ENCODE data around the gene NTRK3.

The NTRK3 gene

DNA sequence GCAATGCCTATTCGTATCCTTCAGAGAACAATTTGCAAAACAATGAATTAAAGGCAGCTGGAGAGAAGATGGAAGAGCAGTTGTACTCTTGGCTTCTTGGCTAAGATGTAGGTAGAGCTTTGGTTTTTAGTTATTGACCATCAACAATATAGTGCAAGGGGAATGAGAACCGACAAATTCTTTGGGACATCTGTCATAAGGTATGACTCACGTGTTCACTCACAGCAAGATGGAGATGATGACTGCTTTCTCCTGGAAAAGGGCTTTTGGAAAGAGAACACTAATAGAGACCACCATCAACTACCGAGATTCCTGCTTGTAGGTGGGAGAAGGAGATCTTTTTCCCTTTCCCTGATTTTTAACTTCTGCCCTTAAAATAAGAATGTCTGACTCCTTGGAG lies 234.9 kb downstream of the NTRK3 start:
- DNase-seq: no peak

DNA sequence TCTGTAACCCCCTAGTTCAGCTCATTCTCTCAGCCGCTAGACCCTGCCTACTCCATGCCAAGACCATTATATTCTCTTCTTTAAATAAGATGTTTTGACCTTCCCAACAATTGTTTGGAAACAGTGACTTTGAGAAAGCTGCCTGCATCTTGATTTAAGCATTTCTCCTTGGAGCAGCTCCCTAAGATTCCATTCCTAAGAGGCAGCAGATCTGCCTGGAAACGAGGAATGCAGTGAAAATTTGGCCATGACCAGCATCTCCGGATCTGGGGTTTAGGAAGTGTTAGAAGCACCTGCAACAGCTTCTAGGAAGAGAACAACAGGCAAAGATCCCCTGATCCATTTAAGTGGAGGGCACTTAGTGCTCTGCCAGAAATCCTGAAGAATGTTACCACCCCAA lies 235.7 kb downstream of the NTRK3 start:
- DNase-seq: no peak

DNA sequence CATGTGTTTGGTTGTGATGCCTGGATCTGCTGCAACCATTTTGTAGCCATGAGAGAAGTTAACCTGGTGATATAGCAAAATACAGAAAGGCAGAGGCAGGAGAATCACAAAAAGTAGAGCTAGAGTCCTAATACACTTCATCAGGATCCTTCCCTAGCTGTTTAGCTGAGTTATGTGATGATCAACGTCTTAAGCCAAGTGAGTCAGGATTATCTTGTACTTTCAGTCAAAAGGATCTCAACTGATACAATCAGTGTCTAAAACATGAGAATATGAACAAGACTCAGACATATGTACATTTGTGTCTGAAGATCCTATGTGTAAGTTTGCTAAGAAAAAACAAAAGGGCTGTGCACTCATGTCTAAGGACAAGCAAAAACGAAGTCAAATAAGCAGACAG lies 236.9 kb downstream of the NTRK3 start:
- no peak for DNase-seq

DNA sequence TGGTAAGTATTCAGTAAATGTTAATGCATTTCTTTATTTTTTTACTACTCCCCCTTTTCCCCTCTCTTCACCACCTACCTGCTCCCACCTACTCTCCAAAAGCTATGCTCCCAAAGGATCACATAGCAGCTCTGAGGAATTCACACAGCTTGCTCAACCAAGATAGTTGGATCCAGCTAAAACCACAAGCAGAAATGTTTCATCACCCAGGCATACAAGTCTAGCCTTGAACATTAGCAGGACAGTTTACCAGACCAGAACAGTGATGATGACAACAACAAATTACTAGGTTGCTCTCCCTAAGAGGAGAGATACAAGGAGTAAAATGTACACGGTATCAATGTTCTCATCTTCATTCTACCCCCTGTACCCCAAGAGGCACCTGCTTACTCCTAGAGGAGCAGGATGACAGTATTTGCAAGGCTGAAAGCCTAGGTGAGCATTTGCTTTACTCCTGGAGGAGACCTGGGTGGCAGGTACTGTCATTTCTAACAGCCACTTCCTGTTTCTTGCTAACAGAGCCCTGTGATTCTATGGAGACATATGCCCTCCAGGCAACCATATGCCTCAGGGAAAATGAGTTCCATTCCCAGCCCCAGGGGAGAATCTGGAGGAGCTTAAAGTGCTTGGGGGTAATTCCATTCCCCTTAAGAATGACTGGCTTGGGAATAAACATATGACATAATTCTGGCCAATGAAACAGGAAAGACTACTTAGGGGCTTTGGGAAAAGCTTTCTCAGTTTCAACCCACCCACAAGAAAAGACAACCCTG lies 237.5 kb downstream of the NTRK3 start:
- peak; percentile 23 for DNase-seq

DNA sequence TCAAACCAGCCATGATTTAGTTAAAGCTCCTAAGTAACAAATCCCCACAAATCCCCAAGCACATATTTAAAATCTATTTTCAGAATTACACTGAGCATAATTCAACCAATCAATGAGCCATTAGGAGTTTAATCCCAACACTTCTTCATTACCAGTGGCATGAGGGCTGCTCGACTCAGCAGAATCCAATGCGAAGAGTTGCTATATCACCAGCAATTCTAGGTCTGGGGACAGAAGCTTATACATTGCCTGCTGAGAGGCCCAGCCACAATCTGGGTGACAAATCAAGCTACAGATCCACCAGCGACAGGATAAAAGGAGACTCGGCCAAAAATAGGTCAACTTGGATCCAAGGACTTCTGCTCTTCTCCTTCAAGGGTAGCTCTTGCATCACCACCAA lies 238.8 kb downstream of the NTRK3 start:
- DNase-seq: no peak

DNA sequence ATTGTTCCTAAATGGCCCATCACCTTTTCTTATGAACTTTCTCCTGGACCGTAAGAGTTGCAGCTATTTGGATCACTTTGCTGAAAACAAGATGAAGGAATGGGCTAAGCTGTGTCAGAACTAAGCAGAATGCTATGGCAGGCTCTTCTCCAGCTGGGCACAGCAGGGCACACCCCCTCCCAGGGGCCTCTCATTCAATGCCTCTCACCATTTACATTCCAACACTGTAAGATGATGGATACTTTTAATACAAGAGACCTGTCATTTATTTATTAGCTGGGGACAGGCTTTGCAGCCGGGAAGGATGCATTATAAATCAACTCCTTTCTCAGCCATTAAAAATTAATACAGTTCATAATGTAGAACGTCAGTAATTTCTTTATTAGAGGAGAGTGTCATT lies 240.1 kb downstream of the NTRK3 start:
- peak; percentile 32 for DNase-seq

DNA sequence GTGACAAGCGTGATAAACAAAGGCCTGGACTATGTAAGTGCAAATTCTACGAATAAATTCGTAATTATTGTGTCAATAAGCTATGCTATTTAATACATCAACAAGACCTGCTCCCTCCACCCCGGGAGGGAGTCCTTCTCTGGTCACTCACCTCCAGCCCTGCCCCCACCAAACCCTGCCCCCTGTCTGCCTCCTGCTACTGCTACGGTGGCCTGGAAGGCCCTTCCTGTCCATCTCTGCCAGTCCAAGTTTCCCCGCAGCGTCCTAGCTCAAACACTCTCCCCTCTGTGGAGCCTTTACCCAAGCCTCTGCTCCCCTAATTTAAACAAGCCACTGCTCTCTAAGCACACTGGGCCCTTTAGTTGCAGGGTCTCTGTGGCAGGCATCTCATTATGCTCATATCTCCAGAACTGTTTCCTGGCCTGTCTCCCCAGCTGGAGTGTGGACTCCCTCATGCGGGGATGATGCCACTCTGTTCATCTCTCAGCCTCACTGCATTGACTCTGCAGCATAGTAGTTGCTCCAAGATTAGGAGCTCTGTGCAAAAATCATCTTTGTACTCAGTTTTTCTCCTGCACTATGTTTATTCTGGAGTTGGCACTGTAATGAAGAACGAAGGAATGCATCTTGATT lies 241.2 kb downstream of the NTRK3 start:
- DNase-seq: peak; percentile 21

DNA sequence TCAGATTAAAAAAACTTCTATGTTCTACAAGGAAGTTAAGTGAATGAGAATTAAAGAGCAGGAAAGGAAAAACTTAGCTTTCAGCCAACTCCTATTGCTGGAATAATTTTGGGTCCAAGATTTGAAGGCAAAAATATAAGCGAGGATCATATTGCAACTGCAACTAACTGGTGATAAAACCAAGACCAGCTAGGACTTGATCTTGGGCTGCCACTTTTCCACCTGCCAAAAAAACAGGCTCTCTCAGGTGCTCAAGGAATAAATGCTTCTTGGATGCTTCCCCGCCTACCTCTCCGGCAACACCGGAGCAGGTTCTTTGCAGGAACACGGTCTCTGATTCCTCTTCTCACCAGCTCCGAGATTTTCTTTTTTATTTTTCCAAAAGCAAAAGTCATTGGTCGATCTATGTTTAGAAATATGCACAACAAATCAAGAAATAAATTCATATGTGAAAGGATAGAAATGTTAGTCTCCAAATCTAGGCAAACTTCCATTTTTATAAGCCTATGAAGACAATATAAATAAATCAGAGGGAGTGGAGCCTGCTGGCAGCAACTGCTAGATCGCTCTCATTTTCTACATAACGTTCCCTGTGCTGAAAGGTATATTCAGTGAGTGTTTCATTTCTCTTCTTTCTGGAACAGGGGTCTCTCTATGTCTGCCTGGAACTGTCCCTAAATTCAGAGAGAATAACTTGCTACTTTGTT lies 241.9 kb downstream of the NTRK3 start:
- no peak for DNase-seq

DNA sequence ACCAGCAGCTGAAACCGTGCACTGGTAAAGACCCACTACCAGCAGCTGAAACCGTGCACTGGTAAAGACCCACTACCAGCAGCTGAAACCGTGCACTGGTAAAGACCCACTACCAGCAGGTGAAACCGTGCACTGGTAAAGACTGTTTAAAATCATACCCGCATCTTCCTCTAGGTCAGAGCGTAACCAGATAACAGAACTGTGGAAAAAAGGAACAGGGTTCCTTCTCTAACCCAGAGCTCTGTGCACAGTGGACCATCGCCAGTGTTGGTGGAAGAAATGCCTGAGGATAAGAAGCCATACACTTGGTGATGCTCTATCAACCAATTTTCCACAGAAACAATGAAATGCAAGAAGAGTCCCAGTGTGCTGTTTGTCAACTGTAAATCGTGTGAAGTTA lies 243.4 kb downstream of the NTRK3 start:
- no peak for DNase-seq

DNA sequence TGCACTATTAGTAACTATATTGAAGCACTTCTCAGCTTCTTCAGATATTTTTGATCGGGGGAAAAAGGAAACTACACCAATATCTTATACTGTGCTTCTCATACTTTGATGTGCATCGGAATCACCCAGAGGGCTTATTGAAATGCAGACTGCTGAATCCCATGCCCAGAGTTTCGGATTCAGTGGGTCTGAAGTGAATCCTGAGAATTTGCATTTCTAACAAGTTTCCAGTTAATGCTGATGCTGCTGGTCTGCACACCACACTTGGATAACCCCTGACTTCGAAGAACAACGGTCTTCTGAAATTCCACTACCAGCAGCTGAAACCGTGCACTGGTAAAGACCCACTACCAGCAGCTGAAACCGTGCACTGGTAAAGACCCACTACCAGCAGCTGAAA lies 243.9 kb downstream of the NTRK3 start:
- DNase-seq: no peak

DNA sequence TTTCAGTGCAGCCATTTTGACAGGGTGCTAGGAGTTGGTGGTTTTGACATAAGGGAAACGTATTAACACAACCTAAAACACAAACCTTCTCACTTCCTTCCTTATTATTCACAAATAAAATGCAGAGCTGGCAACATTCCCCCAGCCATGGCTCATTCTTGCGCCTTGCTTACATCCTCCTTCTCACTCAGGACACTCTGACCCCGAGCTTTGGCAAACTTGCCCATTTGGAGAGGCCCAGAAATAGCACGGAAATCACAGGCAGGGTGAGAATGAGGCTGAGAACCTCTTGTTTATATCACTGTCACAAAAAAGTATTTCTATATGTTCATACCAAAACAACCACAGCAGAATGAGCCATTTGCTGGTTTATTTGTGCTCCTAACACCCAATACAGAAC lies 244.3 kb downstream of the NTRK3 start:
- DNase-seq: no peak

DNA sequence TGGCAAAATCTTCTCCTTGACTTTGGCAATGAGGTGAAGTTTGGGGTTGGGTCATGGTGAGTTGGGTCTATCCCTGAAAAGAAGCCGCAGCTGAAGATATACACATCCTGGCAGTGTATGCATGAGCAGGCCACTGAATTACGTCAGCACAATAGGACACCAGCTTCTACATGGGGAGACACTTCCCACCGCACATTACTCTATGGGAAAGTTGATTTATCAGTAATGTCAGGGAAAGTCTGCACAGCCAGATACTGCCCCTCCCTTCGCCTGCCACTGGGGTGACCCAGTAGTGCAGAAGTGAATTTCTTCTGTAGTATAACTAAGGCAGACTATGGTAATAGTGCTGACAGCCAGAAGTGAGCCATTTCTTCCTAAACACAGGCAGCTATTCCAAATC lies 245.0 kb downstream of the NTRK3 start:
- DNase-seq: no peak

DNA sequence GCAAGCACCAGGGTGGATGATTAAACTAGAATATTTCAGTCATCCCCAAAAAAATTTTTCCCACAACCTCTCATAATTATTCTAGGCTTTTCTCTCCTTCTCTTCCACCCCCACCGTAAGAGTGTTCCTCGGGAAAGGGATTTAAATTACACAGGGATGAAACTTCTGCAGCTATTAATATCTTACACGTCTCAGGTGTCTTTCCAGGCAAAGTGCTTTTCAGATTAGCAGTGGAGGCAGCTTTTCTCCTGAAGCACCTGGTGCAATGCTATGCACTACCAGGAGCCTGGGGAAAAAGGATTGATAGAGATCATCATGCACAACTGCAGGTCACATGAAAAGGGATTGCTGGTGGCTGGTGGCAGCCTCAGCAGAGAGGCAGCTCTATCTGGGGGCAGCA lies 250.4 kb downstream of the NTRK3 start:
- no peak for DNase-seq

DNA sequence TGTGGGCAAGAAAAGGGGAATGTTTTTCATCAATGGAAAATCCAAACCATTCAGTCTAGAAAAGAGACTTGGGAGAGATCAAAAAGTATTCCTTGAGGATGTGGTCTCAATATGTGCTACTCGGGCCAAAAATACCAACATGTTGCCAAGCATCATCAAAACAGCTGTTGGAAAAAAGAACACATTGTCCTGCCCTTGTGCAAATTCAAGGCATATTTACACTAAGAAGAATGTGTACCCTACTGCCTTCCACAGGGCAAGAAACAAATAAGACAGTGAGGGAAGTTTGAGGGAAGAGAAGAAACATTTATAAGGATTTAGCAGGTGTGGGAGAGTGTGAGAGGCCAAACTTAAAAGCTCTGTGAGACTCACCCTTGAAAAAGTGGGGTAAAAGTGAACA lies 252.1 kb downstream of the NTRK3 start:
- DNase-seq: no peak

DNA sequence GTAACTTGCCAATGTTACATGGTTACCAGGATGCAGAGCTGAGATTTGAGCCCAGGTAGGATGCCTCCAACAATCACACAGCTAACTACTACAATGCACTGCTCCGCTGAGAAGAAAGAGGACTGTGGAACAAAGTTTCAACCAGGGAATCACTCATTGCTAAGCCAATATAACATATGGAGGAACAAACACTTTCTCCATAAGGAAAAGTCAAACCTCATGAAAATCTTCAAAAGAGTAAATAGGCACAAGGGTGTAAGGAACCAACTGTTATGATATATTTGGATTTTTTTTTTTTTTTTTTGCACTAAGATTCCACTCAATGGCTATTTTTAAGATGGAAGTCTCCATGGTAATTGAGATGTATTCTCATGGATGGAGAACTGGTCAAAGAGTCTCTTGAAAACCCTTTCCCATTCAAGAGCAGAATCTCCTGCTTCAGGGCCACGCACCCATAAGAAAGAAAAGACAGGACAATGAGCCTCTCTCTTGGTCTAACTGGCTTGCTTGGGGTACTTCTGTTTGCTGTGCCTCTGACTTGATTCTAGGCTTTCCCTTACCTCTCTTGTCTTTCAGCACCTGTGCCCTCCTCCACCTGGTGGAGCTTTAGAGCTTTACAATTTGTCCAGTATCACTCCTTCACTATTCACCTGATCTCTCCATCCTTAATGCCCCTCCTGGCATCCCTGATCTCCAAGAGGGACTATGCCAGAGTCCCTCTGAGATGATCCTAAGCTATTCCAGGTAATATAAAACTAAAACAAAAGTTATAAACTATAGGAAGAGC lies 252.8 kb downstream of the NTRK3 start:
- DNase-seq: no peak

DNA sequence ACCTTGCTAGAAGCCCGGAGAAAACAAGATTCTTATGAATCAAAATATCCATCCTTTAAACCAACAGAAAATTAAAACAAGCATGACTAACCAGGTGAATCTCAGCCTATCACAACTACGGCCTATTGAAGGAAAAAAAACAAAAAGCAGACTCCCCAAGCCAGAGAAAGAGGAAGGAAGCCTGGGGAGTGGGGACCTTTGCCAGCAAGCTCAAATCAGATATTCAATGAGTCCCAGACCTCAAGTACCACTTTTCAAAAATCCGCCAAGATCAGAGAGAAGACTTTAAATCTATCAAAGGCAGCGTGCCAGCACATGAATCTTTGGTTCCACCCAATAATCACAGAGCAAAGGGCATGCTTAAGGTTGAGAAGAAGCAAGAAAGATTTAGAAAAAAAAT lies 253.8 kb downstream of the NTRK3 start:
- no peak for DNase-seq

DNA sequence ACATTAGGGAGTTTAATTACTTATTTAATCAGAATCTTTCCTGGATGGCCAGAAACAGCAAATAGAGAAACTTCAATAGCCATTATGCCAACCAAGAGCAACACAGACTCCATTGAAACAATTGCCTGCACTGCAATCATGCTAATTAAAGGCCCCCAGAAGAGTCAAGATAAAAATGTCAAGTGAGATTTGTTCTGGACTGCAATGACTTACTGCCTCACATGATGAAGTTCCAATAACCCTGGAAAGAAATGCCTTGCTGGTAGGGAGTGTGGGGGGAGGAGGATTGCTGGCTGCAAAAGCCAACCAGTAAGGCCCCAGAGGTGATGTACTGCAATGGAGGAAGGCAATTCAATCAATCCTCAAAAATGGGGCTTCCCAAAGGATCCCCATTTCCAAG lies 257.9 kb downstream of the NTRK3 start:
- DNase-seq: no peak

DNA sequence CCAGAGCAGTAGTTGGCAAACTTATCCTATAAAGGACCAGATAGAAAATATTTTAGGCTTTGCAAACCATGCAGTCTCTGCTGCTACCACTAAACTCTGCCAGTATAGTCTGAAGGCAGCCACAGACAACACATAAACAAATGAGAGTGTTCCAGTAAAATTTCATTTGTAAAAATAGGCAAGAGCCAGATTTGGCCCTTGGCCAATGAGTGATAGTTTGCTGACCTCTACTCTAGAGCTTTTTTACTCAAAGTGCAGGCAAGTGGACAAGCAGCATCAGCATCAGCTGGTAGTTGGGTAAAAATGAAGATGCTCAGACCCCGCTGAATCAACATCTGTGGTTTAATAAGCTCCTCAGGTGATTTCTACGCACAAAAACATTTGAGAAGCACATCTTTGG lies 269.8 kb downstream of the NTRK3 start:
- DNase-seq: no peak

DNA sequence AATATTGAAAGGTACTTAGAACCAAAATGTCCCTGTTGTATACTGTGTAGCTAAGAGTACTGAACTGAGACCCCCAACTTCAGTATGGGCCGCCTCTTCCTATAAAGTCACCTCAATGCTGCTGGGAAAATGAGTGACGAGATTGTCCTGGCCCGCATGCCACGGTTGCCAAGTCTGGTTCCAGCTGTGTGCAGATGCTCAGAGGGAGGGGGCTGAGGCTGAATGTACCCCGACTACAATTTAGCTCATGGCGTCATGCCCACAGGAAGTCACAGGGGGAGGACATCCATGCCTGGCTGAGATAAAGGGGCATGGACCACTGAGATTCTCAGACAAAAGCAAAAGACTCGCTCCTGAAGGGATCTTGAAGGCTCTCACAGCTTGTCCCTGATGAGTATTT lies 271.1 kb downstream of the NTRK3 start:
- no peak for DNase-seq

DNA sequence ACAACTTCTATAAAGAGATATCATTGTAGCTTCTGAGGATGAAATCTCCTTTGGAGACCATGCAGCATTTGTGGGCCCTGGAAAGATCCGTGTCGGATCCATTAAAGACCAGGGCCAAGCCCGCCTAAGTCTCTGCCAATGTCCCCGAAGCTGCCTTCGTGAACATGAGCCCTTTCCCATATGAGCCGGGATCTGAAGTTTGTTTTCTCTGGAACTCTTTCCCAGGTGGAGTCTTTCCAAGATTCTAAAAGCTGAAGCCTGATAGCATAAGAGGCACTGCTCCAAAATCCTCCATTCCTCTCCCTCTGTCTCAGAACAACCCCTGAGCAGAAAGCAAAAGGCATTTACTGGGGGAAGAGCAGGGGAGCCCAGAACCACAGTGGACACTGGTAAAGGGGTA lies 274.6 kb downstream of the NTRK3 start:
- DNase-seq: peak; percentile 65

DNA sequence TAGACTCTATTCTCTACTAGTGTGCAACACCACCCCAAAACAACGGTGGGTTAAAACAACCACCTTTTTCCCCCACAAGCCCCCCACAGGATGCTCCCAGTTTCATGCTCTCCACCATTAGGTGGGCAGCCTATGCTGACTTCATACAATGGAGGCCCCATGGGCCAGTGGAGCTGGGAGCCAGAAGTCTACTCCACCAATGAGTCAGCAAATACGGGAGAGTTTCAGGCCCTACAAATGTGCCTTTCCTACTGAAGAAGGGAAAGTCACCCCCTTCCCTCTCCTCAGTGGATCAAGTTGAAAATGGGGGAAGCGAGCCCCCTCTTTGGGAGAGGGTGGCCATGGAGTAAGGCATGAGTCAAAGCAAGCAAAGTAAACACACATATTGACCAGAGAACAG lies 278.6 kb downstream of the NTRK3 start:
- DNase-seq: no peak

DNA sequence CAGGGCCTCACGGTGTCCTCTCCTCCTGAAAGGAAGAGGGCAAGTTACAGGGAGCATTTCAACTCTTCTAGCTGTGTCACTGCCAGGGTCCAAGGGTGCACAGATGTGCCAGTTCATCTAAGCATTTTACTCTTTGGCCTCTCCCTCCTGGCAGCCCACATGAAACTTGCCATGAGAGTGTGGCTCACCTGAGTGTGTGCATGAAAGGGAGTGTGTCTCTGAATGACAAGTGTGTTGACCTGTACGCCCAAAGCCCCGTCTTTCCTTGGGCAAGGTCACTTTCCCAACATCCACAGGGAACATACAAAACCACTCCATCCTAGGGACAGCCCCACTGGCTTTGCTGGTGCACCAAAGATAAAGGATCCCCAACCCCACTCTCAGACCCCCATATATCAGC lies 280.0 kb downstream of the NTRK3 start:
- DNase-seq: no peak

DNA sequence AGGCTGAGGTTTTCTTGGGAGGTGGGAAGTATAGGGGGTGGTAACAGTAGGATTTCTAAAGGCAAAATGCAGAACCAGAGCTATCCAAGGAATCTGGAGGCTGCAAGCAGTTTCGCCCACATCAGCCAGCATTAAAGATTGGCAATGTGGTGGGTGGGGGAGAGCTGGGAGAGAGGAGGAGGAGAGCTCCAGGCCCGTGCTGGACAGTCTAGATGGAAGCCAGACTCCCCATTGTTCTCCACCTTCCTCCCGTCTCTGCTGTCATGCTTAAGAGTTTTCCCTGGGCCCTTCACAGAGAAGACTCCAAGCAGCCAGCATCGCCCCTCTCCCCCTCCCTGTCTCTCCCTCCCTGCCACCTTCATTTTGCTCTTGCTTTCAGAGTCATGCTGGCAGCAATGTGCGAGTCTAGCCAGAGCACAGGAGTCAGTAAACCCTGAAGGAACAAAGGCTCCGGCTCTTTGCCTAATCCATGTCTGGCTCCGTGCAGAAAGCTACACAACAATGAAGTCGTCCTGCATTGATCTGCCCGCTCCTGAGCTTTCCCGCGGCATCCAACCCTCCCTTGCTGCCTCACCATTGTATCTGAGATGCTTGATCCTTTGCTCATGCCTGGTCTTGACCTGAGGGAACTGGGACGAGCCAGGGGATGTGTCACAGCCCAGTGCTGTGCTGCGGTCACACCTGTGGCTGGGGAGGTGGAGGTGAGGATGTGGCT lies 282.9 kb downstream of the NTRK3 start:
- DNase-seq: peak; percentile 25
